ENCODE results near the gene PPP1R14C.

The PPP1R14C gene

GRCh38 chr6:150191809-150192208 lies 49.0 kb downstream of the PPP1R14C start:
- Histone ChIP-seq H3K79me2 (ENCODE audit: control insufficient read depth, insufficient read depth, low read length, poor library complexity) (no peaks in the 10 kb centered on the region), H3K4ac (ENCODE audit: low read depth, low read length) (no peak overlapping the region), H2BK120ac (ENCODE audit: insufficient read depth, low read length, poor library complexity) (no peak overlapping the region), H3K9me3 (ENCODE audit: insufficient read depth, low read depth, low read length) (peaks cover 2% of the 10 kb centered on the region), H4K8ac (ENCODE audit: low read depth, low read length) (no peak overlapping the region), H3K4me3 (ENCODE audit: low read depth, low read length) (no peak overlapping the region), H3K4me2 (ENCODE audit: low read length) (no peak overlapping the region), H3K36me3 (ENCODE audit: control insufficient read depth in 1 of 2, insufficient read depth in 2 of 2, low read length in 2 of 2) (no peaks in the 10 kb centered on the region), H4K91ac (ENCODE audit: low read depth, low read length) (no peak overlapping the region), H2AK5ac (ENCODE audit: low read length) (no peak overlapping the region), H3K14ac (ENCODE audit: low read length) (no peak overlapping the region), H2BK5ac (ENCODE audit: low read depth, low read length, poor library complexity) (no peak overlapping the region), H2BK12ac (ENCODE audit: low read length) (no peak overlapping the region), H3K27ac (ENCODE audit: low read depth, low read length) (no peak overlapping the region), H4K12ac (ENCODE audit: low read depth, low read length) (no peak overlapping the region), H3K23ac (ENCODE audit: low read length) (no peak overlapping the region), H3K79me1 (ENCODE audit: low read length) (no peaks in the 10 kb centered on the region), H3K18ac (ENCODE audit: low read length) (no peak overlapping the region), H3K9ac (ENCODE audit: low read length) (no peak overlapping the region), H2AFZ (ENCODE audit: insufficient read depth, low read length, poor library complexity) (no peak overlapping the region), H3K4me1 (ENCODE audit: control insufficient read depth in 1 of 2, insufficient read depth in 2 of 2, low read length in 2 of 2) (peaks cover 2 to 5% of the 10 kb centered on the region in 2 experiments), H3K27me3 (ENCODE audit: insufficient read depth, low read length) (no peaks in the 10 kb centered on the region)
- DNase-seq = peak; percentile 62 to 81
- WGBS (ENCODE audit: extremely low coverage, insufficient coverage, insufficient read length) = no CpG with 5 or more reads among the region's 3 CpGs

- peaks cover 2% of the 10 kb centered on the region for H3K9me3 ChIP-seq (ENCODE audit: insufficient read depth, low read depth, low read length)
- no peak overlapping the region for H2BK120ac ChIP-seq (ENCODE audit: insufficient read depth, low read length, poor library complexity)
- no peak overlapping the region for H3K9ac ChIP-seq (ENCODE audit: low read length)
- H3K4me1 ChIP-seq (ENCODE audit: control insufficient read depth in 1 of 2, insufficient read depth in 2 of 2, low read length in 2 of 2) = peaks cover 2 to 5% of the 10 kb centered on the region in 2 experiments
- no peak for DNase-seq
- no peak overlapping the region for H3K4ac ChIP-seq (ENCODE audit: low read depth, low read length)
- H3K14ac ChIP-seq (ENCODE audit: low read length) = no peak overlapping the region
- no peak overlapping the region for H2BK5ac ChIP-seq (ENCODE audit: low read depth, low read length, poor library complexity)
- no peak overlapping the region for H4K12ac ChIP-seq (ENCODE audit: low read depth, low read length)
- no peaks in the 10 kb centered on the region for H3K79me2 ChIP-seq (ENCODE audit: control insufficient read depth, insufficient read depth, low read length, poor library complexity)
- no peak overlapping the region for H2BK12ac ChIP-seq (ENCODE audit: low read length)
- no peak overlapping the region for H3K4me3 ChIP-seq (ENCODE audit: low read depth, low read length)
- no peak overlapping the region for H3K23ac ChIP-seq (ENCODE audit: low read length)
- H4K91ac ChIP-seq (ENCODE audit: low read depth, low read length) = no peak overlapping the region
- H3K36me3 ChIP-seq (ENCODE audit: control insufficient read depth in 1 of 2, insufficient read depth in 2 of 2, low read length in 2 of 2) = no peaks in the 10 kb centered on the region
- H2AFZ ChIP-seq (ENCODE audit: insufficient read depth, low read length, poor library complexity) = no peak overlapping the region
- H3K18ac ChIP-seq (ENCODE audit: low read length) = no peak overlapping the region
- no peak overlapping the region for H2AK5ac ChIP-seq (ENCODE audit: low read length)
- no peaks in the 10 kb centered on the region for H3K79me1 ChIP-seq (ENCODE audit: low read length)
- no peak overlapping the region for H3K27ac ChIP-seq (ENCODE audit: low read depth, low read length)
- no peak overlapping the region for H3K4me2 ChIP-seq (ENCODE audit: low read length)
- no CpG with 5 or more reads among the region's 2 CpGs for WGBS (ENCODE audit: extremely low coverage, insufficient coverage, insufficient read length)
- no peaks in the 10 kb centered on the region for H3K27me3 ChIP-seq (ENCODE audit: insufficient read depth, low read length)
- no peak overlapping the region for H4K8ac ChIP-seq (ENCODE audit: low read depth, low read length)
Measured at GRCh38 chr6:150194195-150194594, 51.4 kb downstream of the PPP1R14C start.

DNA sequence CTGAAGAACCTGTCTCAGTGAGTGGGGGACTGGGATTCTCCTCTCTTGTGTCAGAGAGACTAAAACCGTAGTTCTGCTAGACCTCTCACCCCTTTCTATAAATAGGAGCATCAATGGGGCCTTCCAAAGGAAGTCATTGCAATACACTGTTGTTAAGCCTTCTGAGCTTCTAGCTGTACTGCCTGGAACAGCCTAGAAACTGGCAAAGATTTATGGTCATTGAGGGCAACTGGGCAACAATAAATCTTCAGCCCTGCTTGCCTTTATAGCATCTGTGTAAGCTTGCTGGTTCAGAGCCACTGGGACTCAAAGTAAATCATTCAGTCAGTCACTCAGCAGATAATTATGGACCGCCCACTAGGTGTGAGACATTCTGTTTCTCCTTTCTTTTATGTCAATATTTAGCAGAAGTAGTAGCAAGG lies 53.2 kb downstream of the PPP1R14C start:
- Histone ChIP-seq H3K18ac (ENCODE audit: low read length) (no peak overlapping the region), H3K14ac (ENCODE audit: low read length) (no peak overlapping the region), H2BK5ac (ENCODE audit: low read depth, low read length, poor library complexity) (no peak overlapping the region), H3K9me3 (ENCODE audit: insufficient read depth, low read depth, low read length) (peaks cover 2% of the 10 kb centered on the region), H4K91ac (ENCODE audit: low read depth, low read length) (no peak overlapping the region), H3K79me1 (ENCODE audit: low read length) (no peaks in the 10 kb centered on the region), H2BK12ac (ENCODE audit: low read length) (no peak overlapping the region), H2BK120ac (ENCODE audit: insufficient read depth, low read length, poor library complexity) (no peak overlapping the region), H4K12ac (ENCODE audit: low read depth, low read length) (no peak overlapping the region), H3K4me1 (ENCODE audit: control insufficient read depth in 1 of 2, insufficient read depth in 2 of 2, low read length in 2 of 2) (peaks cover 2 to 5% of the 10 kb centered on the region in 2 experiments), H3K4ac (ENCODE audit: low read depth, low read length) (no peak overlapping the region), H2AK5ac (ENCODE audit: low read length) (no peak overlapping the region), H3K4me3 (ENCODE audit: low read depth, low read length) (no peak overlapping the region), H3K23ac (ENCODE audit: low read length) (no peak overlapping the region), H2AFZ (ENCODE audit: insufficient read depth, low read length, poor library complexity) (no peak overlapping the region), H3K27ac (ENCODE audit: low read depth, low read length) (no peak overlapping the region), H4K8ac (ENCODE audit: low read depth, low read length) (no peak overlapping the region), H3K79me2 (ENCODE audit: control insufficient read depth, insufficient read depth, low read length, poor library complexity) (no peaks in the 10 kb centered on the region), H3K36me3 (ENCODE audit: control insufficient read depth in 1 of 2, insufficient read depth in 2 of 2, low read length in 2 of 2) (no peaks in the 10 kb centered on the region), H3K9ac (ENCODE audit: low read length) (no peak overlapping the region), H3K27me3 (ENCODE audit: insufficient read depth, low read length) (no peaks in the 10 kb centered on the region), H3K4me2 (ENCODE audit: low read length) (no peak overlapping the region)
- no CpG with 5 or more reads among the region's 2 CpGs for WGBS (ENCODE audit: extremely low coverage, insufficient coverage, insufficient read length)
- DNase-seq = no peak

- no peak overlapping the region for H4K91ac ChIP-seq (ENCODE audit: low read depth, low read length)
- no peak overlapping the region for H3K23ac ChIP-seq (ENCODE audit: low read length)
- H3K9ac ChIP-seq (ENCODE audit: low read length) = no peak overlapping the region
- H2BK120ac ChIP-seq (ENCODE audit: insufficient read depth, low read length, poor library complexity) = no peak overlapping the region
- H4K12ac ChIP-seq (ENCODE audit: low read depth, low read length) = no peak overlapping the region
- H2AK5ac ChIP-seq (ENCODE audit: low read length) = no peak overlapping the region
- no peak overlapping the region for H3K14ac ChIP-seq (ENCODE audit: low read length)
- no peak overlapping the region for H2AFZ ChIP-seq (ENCODE audit: insufficient read depth, low read length, poor library complexity)
- no peak overlapping the region for H3K4me2 ChIP-seq (ENCODE audit: low read length)
- peaks cover 2% of the 10 kb centered on the region for H3K9me3 ChIP-seq (ENCODE audit: insufficient read depth, low read depth, low read length)
- no peak overlapping the region for H2BK5ac ChIP-seq (ENCODE audit: low read depth, low read length, poor library complexity)
- no CpG with 5 or more reads among the region's 16 CpGs for WGBS (ENCODE audit: extremely low coverage, insufficient coverage, insufficient read length)
- H3K18ac ChIP-seq (ENCODE audit: low read length) = no peak overlapping the region
- no peak overlapping the region for H2BK12ac ChIP-seq (ENCODE audit: low read length)
- H3K27me3 ChIP-seq (ENCODE audit: insufficient read depth, low read length) = no peaks in the 10 kb centered on the region
- H3K27ac ChIP-seq (ENCODE audit: low read depth, low read length) = no peak overlapping the region
- no peak overlapping the region for H3K4ac ChIP-seq (ENCODE audit: low read depth, low read length)
- DNase-seq = no peak
- H3K79me2 ChIP-seq (ENCODE audit: control insufficient read depth, insufficient read depth, low read length, poor library complexity) = no peaks in the 10 kb centered on the region
- no peak overlapping the region for H4K8ac ChIP-seq (ENCODE audit: low read depth, low read length)
- H3K4me1 ChIP-seq (ENCODE audit: control insufficient read depth in 1 of 2, insufficient read depth in 2 of 2, low read length in 2 of 2) = peaks cover 4 to 8% of the 10 kb centered on the region in 2 experiments
- H3K4me3 ChIP-seq (ENCODE audit: low read depth, low read length) = no peak overlapping the region
- H3K79me1 ChIP-seq (ENCODE audit: low read length) = no peaks in the 10 kb centered on the region
- H3K36me3 ChIP-seq (ENCODE audit: control insufficient read depth in 1 of 2, insufficient read depth in 2 of 2, low read length in 2 of 2) = no peaks in the 10 kb centered on the region
Measured at GRCh38 chr6:150196942-150197745, 54.3 kb downstream of the PPP1R14C start.
